HG03460 (cell line): Measurements from ENCODE around the gene NR1I2.
A peak's percentile ranks its signal among the peaks of the same experiment; 100 is the strongest.

Source experiments
- ATAC-seq: cut with Tn5 transposase; IDR thresholded peaks from one replicate; pipeline ENCODE4 v1.9.1; 2021; ENCODE audit not compliant: unreplicated experiment

Gene NR1I2

DNA sequence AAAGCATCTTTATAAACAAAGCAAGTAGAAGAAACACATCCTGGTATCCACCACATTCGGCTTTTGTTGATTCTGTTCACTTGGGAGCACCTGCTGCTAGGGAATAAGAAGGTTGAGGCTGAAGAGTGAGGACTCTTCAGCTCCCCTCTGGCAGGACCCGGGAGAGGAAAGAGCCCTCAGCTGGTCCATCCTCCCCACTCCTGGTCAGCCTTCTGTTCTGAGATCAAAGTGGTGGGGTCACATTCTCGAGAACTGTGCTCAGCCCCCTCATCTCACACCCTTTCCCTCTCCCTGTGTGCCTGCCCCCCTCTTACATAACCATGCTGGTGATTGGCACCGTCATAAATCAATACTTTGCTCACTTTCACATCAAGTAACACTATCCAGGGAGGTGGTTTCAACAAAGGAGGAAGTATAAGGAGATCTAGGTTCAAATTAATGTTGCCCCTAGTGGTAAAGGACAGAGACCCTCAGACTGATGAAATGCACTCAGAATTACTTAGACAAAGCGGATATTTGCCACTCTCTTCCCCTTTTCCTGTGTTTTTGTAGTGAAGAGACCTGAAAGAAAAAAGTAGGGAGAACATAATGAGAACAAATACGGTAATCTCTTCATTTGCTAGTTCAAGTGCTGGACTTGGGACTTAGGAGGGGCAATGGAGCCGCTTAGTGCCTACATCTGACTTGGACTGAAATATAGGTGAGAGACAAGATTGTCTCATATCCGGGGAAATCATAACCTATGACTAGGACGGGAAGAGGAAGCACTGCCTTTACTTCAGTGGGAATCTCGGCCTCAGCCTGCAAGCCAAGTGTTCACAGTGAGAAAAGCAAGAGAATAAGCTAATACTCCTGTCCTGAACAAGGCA lies at the start of gene NR1I2:
Gene NR1I2, plus strand, starts transcription at position 772 of the 869 bp plus-strand sequence.
- no peak for ATAC-seq

DNA sequence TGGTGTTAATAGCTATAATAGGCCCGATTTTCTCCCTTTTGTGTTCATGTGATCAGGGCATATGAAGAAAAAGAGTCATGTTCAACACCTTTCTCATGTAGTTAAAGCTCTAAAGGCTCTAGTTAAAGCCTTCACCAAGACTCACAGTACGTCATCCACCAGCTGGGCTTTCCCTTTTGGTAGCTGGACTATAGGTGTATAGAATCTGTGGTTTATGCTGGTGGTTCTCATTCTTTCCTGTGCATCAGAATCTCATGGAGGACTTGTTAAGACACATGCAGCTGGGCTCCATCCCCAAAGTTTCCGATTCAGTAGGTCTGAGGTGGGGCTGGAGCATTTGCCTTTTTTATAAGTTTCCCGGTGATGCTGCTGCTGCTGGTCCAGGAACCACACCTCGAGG lies 48.1 kb upstream of the NR1I2 start:
- ATAC-seq, result no peak

DNA sequence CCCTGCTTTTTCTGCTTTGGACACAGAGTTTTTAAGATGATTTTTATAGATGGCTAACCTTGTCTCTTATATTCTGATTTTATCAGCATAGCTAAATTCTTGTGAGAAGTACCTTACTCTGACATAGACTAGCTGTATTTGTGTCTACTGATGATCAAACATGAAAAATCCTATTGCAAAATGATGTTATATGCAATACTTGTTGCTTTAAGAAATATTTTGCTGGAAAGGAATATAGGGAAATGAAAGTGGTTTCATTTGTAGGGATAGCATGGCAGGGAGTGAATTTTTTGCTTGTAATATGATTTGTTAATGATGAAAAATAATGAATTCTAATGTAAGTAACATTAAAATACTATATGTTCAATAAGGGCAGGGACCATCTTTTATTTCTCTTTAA lies 43.2 kb upstream of the NR1I2 start:
- no peak for ATAC-seq

DNA sequence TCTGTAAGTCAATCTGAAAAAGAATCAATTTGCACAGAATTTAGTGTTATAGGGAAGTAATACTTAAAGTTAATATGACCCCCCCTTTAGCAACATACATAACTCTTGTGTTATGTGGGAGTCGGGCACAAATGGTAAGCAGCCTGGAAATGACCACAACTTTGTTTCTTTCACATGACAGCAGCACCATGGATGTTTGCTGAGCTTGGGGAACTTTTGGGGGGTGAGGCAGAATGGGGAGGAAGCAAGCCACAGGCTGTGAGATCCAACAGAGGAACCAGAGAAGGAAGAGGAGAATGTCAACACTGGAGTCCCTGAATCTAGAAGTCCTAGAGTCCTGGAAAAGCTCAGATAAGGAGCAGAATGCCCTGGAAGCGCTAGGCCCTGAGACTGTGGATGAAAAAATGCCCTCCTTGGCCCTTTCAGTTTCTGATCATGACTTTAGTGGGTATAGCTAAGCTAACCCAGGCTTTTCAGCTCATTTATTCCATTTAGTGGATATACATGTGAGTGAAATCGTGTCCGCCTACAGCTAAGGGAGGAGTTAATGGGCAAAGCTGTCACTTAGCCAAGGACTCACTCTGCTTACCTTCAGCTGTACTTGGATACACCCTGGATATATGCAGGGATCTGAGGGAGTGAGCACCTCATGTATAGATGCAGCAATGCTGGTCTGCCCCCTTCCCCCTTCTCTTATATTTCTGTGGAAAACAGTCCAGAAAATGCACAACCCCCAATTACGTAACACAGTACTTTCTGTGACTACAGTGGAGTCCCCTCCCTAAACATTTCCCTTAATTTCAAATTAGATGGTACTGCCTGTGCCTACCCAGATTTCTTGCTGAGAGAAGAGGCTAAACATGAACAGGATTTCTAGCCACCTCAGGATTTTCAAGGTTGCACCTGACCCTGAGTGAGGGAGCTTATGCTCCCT lies 40.0 kb upstream of the NR1I2 start:
- no peak for ATAC-seq

DNA sequence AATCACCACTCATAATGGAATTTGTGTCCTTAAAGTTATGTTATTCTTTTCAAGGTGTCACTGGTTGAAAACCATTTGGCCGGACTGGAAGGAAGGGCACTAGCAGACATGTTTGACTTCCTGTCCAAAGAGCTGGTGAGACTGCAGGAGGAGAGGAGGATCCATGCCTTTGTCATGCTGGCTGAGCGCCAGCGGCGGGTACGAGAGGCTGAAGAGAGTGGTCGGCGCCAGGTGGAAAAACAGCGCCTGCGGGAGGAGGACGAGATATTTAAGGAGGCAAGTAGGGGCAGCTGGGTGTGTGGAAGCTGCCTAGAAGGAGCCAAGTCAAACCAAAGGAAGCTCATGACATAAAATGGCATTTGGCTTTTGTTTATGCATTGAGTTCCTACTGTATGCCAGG lies 38.0 kb upstream of the NR1I2 start:
- no peak for ATAC-seq

DNA sequence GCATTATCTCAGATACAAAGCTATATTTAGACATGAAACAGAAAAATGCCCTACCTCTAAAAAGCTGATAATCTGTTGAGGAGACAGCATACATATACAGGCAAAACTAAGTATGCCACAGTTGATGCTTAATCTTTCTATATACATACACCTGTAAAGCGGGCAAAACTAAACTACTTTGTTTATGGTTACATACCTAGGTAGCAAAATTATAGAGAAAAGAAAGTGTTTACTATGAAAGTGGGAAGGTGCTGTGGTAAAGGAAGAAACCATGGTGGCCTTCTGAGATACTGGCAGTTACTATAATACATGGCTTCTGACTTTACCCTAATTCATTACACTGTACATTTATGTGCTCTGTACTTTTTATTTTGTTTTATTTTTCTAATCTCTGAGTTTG lies 36.0 kb upstream of the NR1I2 start:
- no peak for ATAC-seq

DNA sequence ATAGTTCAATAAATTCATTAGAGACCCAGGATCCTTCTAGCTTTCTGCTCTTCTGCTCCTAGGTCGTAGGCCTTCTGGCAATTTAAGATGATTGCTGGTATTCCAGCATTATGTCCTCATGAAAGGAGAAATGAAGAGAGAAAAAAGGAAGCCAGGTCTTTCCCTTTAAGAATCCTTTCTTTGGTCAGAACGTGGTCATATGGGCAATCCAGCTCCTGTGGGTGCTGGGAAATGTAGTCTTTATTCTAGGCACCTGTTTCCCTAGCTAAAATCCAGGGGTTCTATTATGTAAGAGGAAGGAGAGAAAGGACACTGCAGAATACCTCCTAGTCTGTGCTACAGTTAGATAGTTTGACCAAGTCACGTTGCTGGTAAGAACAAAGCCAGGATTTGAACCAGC lies 35.5 kb upstream of the NR1I2 start:
- ATAC-seq, result no peak

DNA sequence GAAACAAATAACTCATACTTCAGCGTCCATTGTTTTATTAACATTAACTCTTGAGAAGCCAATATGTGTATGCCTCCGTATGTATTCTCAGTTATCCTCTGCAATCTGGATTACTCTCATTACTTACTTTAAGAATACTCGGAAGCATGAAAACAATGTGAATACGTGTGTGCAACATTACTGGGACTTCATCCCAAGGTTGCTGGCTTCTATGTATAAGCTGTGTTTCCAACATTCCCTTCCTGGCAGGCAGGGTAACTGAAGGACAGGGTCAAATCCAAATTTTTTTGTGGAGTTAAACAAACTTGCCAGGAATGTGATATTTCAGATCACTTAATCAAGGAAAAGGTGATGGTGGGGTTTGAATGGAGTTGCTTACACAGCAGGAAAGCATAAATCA lies 34.5 kb upstream of the NR1I2 start:
- ATAC-seq, result no peak

DNA sequence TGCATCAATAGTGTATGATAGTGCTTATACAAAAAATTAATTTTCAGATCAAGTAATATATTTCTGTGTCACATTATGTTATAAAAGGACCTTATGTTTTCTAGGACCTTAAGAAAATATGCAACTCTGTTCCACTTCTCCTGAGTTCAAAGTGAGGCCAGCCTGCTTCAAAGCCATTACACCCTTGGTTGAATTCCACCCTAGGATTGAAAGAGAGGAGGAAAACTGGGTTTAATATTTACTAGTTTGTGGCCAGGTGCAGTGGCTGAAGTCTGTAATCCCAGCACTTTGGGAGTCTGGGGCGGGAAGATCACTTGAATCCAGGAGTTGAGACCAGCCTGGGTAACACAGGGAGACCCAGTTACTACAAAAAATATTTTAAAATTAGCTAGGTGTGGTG lies 32.9 kb upstream of the NR1I2 start:
- no peak for ATAC-seq

DNA sequence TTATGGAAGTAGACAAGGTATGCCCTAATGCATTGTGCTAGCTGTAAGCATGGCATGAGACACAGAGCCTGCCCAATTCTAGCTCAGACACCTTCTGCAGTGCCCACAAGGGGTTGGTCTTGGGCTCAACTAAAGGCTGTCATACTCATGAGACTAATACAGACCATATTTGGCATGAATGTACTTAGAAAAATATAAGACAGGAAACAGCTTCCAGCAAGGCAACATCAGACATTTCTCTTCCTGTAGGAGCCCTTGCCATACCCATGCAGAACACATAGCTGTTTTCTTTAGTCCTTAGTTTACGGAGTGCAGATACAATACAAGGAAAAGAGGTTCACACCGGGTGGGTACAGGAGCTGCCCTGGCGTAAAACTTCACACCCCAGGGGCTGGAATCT lies 30.5 kb upstream of the NR1I2 start:
- no peak for ATAC-seq

DNA sequence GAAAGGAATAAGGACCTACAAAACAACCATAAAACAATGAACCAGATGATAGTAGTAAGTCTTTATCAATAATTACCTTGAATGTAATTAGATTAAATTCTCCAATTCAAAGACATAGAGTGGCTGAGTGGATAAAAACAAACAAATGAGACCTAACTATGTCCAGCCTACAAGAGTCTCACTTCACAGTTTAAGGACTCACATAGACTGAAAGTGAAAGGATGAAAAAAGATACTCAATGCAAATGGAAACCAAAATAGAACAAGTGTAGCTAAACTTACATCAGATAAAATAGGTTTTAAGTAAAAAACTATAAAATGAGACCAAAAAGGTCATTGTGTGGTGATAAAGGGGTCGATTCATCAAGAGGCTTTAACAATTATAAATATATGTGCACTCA lies 21.9 kb upstream of the NR1I2 start:
- ATAC-seq, result peak; percentile 88

DNA sequence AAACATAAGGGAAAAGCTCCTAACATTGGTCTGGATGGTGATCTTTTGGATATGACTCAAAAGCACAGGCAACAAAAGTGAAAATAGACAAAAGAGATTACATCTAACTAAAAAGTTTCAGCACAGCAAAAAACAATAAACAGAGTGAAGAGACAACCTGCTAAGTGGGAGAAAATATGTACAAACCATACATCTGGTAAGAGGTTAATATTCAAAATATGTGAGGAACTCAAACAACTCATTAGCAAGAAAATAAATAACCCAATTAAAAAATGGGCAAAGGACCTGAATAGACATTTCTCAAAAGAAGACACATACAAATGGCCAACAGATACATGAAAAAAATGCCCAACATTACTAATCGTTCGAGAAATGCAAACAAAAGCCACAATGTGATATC lies 19.0 kb upstream of the NR1I2 start:
- ATAC-seq, result no peak

DNA sequence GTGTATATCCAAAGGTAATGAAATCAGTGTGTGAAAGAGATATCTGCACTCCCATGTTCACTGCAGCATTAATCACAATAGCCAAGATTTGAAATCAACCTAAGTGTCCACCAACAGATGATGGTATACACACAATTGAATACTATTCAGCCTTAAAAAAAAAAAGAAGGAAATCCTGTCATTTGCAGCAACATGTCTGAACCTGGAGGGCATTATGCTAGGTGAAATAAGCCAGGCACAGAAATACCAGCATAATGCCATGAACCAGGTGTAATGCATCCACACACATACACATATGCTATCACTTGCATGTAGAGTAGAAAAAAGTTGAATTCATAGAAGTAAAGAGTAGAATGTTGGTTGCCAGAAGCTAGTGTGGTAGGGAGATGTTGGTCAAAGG lies 18.4 kb upstream of the NR1I2 start:
- ATAC-seq, result no peak

DNA sequence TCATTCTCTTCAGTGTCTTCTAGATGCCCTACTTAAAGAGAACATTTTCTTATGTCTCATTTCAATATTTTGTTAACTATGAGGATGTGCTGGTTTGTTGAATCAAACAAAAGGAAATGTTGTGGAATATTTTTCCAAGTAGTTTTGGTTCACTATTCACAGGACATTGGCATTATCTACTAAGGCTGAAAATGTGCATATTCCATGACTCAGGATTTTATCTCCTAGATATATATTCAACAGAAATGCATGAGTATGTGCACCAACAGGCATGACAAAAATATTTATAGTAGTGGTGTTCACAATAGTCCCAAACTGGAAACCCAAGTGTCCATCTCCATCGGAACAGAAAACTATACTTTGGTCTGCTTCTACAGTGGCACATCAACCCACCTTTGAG lies 16.7 kb upstream of the NR1I2 start:
- no peak for ATAC-seq

DNA sequence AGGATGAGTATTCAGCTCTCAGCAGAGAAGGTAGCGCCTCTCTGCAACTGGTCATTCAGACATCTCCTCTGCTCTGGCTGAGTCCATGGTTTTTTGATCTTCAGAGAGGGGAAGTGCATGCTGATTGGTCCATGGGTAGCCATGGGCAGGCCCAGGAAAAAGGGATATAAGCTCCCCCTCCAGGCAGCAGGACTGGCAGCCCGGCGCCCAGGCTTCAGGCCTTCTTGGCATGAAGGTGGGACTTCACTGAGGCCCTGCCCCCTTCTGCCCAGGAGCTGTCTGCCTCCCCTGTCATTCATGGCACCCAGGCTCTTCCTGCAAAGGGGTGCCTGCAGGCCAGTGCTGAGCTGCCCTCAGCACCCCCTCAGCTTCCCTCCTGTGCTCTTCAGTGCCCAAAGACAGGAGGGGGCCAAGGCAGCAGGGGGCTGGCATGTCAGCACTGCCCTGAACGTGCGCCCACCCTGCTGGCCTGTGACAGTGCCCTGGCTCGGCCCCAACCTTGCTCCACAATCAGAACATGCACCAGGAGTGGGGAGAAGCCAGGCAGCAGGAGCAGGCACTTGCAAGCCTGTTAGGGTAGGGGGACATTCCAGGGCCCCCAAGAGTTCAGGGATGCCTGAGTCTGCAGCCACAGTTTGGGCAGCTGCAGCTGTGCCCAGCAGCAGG lies 13.8 kb upstream of the NR1I2 start:
- ATAC-seq, result no peak

DNA sequence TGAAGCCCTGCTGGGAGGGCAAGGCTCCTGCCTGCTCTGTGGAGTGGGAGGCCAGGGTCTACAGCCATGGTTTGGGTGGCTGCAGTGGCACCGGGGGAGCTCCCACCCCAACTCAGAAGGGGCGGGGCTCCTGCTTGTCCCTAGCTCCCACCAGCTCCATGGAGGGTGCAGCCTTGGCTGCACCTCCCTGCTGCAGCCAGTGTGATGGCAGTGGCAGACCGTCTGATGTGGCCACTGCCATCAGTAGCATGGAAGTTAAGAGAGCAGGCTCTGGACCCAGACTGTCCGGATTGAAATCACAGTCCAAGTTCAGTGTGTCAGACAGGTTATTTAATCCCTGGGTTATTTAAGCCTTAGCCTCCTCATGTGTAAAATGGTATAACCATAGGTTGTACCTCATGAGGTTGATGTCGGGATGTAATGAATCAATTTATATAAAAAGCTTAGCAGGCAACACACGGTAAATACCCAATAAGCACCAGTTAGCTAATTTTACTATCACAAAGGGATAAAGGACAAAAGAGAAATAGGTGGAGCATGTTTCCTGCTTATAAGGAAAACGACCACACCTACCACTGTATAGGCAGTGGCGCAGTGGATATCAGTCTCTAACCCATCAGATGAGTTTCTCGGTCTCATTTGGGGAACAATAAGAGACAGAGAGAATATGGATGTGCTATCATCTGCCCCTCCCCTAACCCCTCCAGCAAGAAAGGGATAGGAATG lies 13.1 kb upstream of the NR1I2 start:
- ATAC-seq, result no peak

DNA sequence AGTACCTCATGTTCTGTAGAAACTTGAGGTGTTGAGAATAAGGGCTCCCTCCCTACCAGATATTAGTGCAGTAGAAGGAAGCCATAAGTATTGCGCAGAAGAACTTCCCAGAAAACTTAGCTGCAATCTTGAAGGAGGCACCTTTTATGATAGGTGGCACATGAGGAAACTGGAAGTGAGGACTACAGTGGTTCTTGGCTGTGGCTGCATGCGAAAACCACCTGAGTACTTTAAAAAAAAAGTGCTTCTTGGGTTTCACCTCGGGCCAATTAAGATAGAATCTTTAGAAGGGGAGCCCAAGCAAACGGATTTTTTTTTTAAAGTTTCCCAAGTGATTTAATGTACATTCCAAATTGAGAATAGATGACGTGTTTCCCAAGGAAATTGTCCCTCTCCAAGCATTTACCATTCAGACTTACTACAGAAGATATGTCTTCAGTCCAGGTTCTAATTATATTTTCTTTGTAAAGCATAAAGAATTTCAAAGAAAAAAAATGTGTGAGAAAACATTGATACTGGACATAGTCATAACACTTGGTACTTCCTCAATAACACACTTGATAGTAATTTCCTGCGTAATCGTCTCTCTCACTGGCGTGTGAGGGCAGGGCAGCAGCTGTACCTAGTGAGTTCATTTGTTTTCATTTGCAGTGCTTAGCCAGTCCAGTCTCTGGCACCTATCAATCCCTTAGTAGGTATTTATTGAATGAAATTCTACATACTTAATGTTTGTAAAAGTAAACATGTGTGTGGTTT lies 12.3 kb upstream of the NR1I2 start:
- no peak for ATAC-seq

DNA sequence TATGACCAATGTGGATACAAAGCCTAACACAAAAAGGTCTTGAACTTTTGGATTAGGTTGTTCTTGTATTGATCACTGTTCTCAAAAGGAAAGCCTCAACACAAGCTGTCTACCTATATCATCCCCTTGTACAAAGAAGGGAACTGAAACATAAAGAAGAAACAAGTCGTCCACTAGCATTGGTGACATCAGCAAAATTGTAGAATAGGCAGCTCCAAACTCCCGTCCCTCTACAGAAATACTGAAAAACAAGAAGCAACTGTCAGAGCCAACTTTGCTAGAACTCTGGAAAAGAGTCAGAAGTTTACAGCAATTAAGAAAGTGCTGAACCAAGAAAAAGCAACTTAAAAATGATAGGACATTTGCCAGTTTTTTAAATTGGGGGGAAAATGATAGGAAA lies 7.5 kb upstream of the NR1I2 start:
- peak; percentile 71 for ATAC-seq

DNA sequence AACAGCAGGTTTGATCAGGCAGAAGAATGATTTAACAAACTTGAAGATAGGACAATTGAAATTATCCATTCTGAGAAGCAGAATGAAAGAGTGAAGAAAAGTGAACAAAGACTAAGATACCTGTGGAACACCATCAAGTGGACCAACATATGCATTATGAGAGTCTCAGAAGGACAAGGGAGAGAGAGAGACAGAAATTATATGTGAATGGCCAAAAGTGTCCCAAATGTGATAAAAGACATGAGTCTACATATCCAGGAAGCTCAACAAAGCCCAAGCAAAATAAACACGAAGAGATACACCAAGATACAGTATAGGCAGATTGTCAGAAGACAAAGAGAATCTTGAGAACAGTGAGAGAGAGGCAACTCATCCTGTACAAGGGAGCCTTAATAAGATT lies 5.6 kb upstream of the NR1I2 start:
- ATAC-seq, result no peak

DNA sequence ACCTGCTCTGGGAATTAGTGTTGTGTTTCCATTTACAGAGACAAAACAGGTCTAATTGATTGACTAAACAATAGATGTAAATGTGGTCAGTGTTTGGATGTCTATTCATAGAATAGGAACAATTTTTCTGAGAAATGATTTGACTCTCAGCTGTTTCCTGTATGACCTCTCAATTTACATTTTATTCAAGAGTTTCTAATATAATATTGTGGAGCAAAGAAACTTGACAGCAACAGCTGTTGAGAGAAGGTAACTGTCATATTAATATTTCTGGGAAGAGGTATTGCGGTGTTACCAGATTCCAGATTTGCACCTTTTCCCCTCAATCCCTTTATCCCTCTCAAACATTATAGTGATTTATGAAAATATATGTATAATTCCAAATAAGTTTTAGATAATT lies 3.7 kb upstream of the NR1I2 start:
- no peak for ATAC-seq
